Stimulated activated CD4-positive, alpha-beta T cell treated with anti-CD3 and anti-CD28 coated beads, Interleukin-12 subunit alpha, Interleukin-12 subunit beta, amount 100 ng/mL, for 24 hours (primary cell): ENCODE results near the gene PLEKHG7.

Experiments
- DNase-seq, 2 experiments: peaks; one replicate each; pipeline ENCODE4 v3.0.0-alpha.2; 2020; ENCODE audit warnings: low read depth in 2 of 2

PLEKHG7 gene

DNA sequence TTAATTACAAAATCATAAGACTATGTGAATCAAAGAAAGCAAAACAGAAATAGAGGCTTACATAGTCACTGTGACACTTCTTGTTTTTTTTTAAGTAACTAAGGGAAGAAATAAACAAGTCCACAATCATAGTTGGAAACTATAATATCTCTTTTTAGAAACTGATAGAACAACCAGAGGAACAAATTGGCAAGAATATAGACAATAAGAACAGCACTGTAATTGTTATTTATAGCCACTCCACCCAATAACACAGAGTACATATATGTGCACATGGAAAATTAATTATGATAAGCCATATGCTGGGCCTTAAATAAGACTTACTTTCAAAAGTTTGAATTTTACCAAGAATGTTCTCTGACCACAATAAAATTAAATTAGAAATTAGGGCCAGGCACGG is 101.1 kb downstream of the PLEKHG7 start:
- no peak for DNase-seq

DNA sequence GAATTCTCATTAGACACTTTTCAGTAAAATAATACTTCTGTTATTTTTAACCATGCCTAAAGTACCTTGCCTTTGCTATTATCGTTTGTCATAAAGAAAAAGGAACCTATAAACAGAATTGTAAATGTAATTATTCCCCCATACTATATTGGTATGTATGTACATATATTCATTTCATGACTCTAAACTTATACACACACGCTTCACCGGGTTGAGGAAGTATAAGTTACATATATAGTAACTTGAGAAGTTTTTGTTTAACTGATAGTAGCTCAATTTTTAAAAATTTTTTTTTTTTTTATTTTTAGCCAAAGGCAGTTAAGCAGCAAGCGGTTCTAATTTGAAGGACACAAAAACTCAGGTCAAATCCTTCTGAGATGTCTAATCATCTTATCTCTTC is 107.6 kb downstream of the PLEKHG7 start:
- no peak for DNase-seq

DNA sequence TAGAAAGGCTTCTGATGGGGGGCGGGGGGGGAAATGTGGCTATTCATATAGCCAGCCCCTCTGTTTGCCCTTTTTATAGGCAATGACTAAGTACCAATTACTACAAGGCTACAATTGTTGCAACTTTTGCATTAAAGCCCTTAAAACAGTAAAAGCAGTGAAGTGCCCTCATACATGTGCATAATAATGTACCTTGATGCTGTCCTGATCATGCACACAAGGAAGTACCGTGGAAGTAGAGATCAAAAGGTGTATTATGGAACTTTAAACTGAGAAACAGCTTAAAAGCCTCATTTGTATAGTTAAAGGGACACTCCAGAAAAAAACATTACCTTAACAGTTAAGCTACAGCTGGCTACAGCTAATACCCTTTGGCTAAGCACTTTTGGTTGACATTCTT is 111.8 kb downstream of the PLEKHG7 start:
- DNase-seq = no peak

DNA sequence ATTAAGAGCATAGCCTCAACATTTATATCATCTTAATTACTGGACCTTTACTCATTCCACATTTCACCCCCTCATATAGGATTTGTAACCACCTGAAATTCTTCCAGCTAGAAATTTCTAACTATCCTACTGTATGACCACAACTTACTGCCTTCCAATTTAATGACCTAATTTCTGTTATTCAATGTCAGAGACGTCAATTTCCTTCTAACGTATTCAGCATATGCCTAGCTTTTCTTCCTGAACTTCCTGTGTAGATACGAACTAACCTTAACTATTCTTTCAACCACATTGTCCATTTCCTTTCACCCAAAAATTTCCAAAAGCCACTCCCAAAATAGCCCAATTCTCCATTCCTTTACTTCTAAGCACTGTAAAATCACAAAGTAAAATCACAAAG is 118.4 kb downstream of the PLEKHG7 start:
- no peak for DNase-seq
